ENCODE results near the gene ALPL.

DNA sequence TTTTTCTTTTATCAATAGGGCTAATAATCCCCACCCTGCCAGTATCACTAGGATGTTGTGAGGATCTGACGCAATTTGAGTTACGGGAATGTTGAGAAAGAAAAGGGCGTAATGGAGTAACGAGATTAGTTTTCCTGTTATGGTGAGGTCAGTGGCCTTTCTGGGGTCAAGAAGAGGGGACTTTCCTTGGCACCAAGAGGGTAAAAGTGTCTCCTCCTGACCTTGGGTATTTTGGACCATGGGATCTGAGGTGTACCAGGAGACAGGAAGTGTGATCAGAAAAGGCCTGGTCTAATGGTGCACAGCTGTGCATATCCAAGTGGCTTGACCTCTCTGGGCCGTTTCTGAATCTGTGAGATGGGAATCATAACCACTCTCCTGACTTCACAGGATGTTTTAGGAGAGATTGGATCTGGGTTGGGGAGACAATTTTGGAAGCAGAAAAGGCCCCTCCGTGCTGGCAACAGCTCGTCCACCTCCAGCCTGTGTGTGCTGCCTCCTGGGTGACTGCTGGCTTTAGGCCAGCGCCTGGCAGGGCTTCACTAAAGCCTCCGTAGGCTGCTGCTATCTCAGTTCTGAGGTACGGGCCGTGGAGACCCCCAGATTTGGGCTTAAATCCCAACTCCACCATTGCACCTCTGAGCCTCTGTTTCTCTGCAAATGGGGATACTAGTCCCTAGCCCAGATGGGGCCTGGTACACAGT, 37.1 kb downstream of the ALPL start:
- TF ChIP-seq, protein P1, sequence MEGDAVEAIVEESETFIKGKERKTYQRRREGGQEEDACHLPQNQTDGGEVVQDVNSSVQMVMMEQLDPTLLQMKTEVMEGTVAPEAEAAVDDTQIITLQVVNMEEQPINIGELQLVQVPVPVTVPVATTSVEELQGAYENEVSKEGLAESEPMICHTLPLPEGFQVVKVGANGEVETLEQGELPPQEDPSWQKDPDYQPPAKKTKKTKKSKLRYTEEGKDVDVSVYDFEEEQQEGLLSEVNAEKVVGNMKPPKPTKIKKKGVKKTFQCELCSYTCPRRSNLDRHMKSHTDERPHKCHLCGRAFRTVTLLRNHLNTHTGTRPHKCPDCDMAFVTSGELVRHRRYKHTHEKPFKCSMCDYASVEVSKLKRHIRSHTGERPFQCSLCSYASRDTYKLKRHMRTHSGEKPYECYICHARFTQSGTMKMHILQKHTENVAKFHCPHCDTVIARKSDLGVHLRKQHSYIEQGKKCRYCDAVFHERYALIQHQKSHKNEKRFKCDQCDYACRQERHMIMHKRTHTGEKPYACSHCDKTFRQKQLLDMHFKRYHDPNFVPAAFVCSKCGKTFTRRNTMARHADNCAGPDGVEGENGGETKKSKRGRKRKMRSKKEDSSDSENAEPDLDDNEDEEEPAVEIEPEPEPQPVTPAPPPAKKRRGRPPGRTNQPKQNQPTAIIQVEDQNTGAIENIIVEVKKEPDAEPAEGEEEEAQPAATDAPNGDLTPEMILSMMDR (tag by site-specific recombination; IDR thresholded peaks at IDR 0.05) = no peak
- TF ChIP-seq ZNF624 (tag by site-specific recombination; IDR thresholded peaks at IDR 0.05) (no peak), ZNF302 (tag by site-specific recombination; IDR thresholded peaks at IDR 0.05; ENCODE audit: low read depth) (no peak), TRIM28 (IDR thresholded peaks at IDR 0.05; ENCODE audit: borderline replicate concordance, low read length) (no peak), SP2 (tag by site-specific recombination; IDR thresholded peaks at IDR 0.05) (no peak), YY1 (tag by site-specific recombination; IDR thresholded peaks at IDR 0.05) (no peak), ZNF37A (tag by site-specific recombination; IDR thresholded peaks at IDR 0.05) (no peak), PBX3 (CRISPR knock-in tag; IDR thresholded peaks at IDR 0.05) (no peak), ZNF174 (tag by site-specific recombination; IDR thresholded peaks at IDR 0.05) (no peak), ZNF660 (tag by site-specific recombination; IDR thresholded peaks at IDR 0.05) (no peak), ZNF654 (tag by site-specific recombination; IDR thresholded peaks at IDR 0.05; ENCODE audit: low read depth) (no peak), ZBTB26 (tag by site-specific recombination; optimal IDR thresholded peaks at IDR 0.05) (no peak), GLIS2 (tag by site-specific recombination; IDR thresholded peaks at IDR 0.05) (no peak)
- TF ChIP-seq, protein P2, sequence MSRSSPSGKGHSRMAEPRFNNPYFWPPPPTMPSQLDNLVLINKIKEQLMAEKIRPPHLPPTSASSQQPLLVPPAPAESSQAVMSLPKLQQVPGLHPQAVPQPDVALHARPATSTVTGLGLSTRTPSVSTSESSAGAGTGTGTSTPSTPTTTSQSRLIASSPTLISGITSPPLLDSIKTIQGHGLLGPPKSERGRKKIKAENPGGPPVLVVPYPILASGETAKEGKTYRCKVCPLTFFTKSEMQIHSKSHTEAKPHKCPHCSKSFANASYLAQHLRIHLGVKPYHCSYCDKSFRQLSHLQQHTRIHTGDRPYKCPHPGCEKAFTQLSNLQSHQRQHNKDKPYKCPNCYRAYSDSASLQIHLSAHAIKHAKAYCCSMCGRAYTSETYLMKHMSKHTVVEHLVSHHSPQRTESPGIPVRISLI (tag by site-specific recombination; IDR thresholded peaks at IDR 0.05) = no peak
